Duodenal mucosa (tissue), 2 donors: ENCODE results near the gene TMEM19.

ENCODE experiments used
- H3K27ac ChIP-seq: one replicate; pipeline ENCODE4 v1.7.0; 2013; ENCODE audit warnings: low read depth, low read length
- H3K27me3 ChIP-seq, 2 donors: one replicate each; pipeline ENCODE4 v1.7.0; 2013; ENCODE audit warnings: low read length in 2 of 2, control low read depth in 1 of 2; ENCODE audit not compliant: insufficient read depth in 2 of 2, control insufficient read depth in 1 of 2
- H3K36me3 ChIP-seq, 2 donors: one replicate each; pipeline ENCODE4 v1.7.0; 2013; ENCODE audit warnings: low read length in 2 of 2, control low read depth in 1 of 2; ENCODE audit not compliant: insufficient read depth in 2 of 2, control insufficient read depth in 1 of 2
- H3K4me1 ChIP-seq, 2 donors: one replicate each; pipeline ENCODE4 v1.7.0; 2013; ENCODE audit warnings: low read length in 2 of 2, control low read depth in 1 of 2; ENCODE audit not compliant: insufficient read depth in 2 of 2, control insufficient read depth in 1 of 2
- H3K4me3 ChIP-seq, 2 donors: one replicate each; pipeline ENCODE4 v1.7.0; 2013; ENCODE audit warnings: low read length in 2 of 2, low read depth in 1 of 2
- H3K9ac ChIP-seq, 2 donors: one replicate each; pipeline ENCODE4 v1.7.0; 2013; ENCODE audit warnings: low read length in 2 of 2, low read depth in 1 of 2
- H3K9me3 ChIP-seq, 2 donors: one replicate each; pipeline ENCODE4 v1.7.0; 2013; ENCODE audit warnings: low read length in 2 of 2, control low read depth in 1 of 2; ENCODE audit not compliant: control insufficient read depth in 1 of 2

The TMEM19 gene

DNA sequence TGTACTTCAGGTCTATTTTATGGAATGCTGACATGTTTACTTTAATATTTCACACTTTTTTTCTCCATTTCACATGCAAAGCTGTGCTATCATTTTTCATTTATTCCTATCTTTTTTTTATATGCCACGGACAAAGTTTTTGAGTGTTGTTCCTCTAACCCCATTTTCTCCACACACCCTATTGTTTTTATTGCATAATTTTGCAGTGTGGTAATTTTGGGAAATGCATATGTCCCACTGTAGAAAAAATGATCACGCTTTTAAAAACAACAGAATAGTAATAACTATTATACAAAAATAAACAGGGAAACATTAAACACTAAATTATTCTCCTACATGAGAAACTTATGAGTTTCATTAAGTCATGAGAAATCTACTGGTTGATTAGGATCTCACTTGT lies 36.5 kb upstream of the TMEM19 start:
- Histone ChIP-seq H3K27me3 (no peaks in the 10 kb centered on the region), H3K4me3 (no peak overlapping the region), H3K9ac (no peak overlapping the region), H3K4me1 (no peaks in the 10 kb centered on the region), H3K9me3 (peaks cover 0 to 5% of the 10 kb centered on the region in 2 donors), H3K27ac (no peak overlapping the region), H3K36me3 (peaks cover 29 to 45% of the 10 kb centered on the region in 2 donors)

DNA sequence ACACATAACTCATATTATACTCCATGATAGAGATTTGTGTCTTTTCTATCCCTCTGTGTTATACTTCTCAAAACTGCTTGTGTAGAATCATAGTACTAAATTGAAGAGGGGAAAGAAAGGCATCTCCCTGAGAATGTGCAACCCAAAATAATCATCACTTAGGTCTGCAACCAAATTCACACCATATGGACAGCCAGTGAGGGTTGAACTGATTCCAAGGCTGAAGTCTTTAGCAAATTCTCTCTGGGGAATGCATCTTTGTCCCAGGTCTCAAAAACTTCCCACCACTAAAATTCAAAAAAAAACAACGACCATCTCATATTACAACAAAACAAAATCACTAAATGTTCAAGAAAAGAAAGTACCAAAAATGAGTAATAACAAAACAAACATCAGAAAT lies 33.2 kb upstream of the TMEM19 start:
- H3K9ac ChIP-seq = no peak overlapping the region
- H3K4me3 ChIP-seq = no peak overlapping the region
- H3K9me3 ChIP-seq = peaks cover 0 to 5% of the 10 kb centered on the region in 2 donors
- H3K27ac ChIP-seq = no peak overlapping the region
- H3K36me3 ChIP-seq = peaks cover 24 to 41% of the 10 kb centered on the region in 2 donors
- H3K27me3 ChIP-seq = no peaks in the 10 kb centered on the region
- peaks cover 0 to 6% of the 10 kb centered on the region in 2 donors for H3K4me1 ChIP-seq

- Histone ChIP-seq H3K4me1 (peaks cover 0 to 6% of the 10 kb centered on the region in 2 donors), H3K9ac (no peak overlapping the region), H3K9me3 (peaks cover 0 to 5% of the 10 kb centered on the region in 2 donors), H3K27me3 (no peaks in the 10 kb centered on the region), H3K27ac (no peak overlapping the region), H3K4me3 (no peak overlapping the region), H3K36me3 (peaks cover 24 to 38% of the 10 kb centered on the region in 2 donors)
Measured at GRCh38 chr12:71653137-71653536, 32.7 kb upstream of the TMEM19 start.

DNA sequence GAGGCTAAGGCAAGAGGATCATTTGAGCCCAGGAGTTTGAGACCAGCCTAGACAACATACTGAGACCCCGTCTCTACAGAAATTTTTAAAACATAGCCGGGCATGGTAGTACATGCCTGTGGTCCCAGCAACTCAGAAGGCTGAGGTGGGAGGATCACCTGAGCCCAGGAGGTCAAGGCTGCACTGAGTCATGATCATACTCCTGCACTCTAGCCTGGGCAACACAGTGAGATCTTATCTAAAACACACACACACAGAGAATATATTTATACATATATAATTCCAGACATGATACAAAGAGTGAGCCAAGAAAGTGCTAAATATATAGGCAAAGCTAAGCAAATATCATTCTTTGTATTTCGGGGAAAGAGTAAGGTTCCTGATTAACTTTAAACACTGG lies 31.7 kb upstream of the TMEM19 start:
- Histone ChIP-seq H3K4me3 (no peak overlapping the region), H3K9me3 (peaks cover 0 to 5% of the 10 kb centered on the region in 2 donors), H3K27ac (no peak overlapping the region), H3K36me3 (peaks cover 30 to 48% of the 10 kb centered on the region in 2 donors), H3K9ac (no peak overlapping the region), H3K27me3 (no peaks in the 10 kb centered on the region), H3K4me1 (peaks cover 0 to 6% of the 10 kb centered on the region in 2 donors)

- Histone ChIP-seq H3K9me3 (peaks cover 0 to 5% of the 10 kb centered on the region in 2 donors), H3K4me1 (peaks cover 6 to 7% of the 10 kb centered on the region in 2 donors), H3K9ac (no peak overlapping the region), H3K27me3 (no peaks in the 10 kb centered on the region), H3K4me3 (no peak overlapping the region), H3K27ac (no peak overlapping the region), H3K36me3 (peaks cover 32 to 50% of the 10 kb centered on the region in 2 donors)
Measured at GRCh38 chr12:71655495-71655894, 30.4 kb upstream of the TMEM19 start.

DNA sequence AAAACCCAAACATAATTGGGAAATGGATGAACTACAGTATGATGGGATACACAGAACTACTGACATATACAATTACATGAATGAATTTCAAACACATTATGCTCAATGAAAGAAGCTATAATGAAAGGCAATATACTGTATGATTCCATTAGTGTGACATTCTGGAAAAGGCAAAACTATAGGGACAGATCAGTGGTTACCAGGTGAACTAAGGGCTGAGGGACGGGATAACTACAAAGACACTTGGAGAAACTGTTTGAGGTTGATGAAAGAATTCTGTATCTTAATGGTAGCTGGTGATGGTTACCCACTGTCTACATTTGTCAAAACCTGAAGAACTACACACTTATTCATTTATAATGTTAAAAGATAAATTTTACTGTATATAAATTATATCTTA lies 30.0 kb upstream of the TMEM19 start:
- Histone ChIP-seq H3K9me3 (peaks cover 0 to 5% of the 10 kb centered on the region in 2 donors), H3K4me3 (no peak overlapping the region), H3K27ac (no peak overlapping the region), H3K36me3 (peaks cover 32 to 50% of the 10 kb centered on the region in 2 donors), H3K9ac (no peak overlapping the region), H3K4me1 (peaks cover 6 to 7% of the 10 kb centered on the region in 2 donors), H3K27me3 (no peaks in the 10 kb centered on the region)

DNA sequence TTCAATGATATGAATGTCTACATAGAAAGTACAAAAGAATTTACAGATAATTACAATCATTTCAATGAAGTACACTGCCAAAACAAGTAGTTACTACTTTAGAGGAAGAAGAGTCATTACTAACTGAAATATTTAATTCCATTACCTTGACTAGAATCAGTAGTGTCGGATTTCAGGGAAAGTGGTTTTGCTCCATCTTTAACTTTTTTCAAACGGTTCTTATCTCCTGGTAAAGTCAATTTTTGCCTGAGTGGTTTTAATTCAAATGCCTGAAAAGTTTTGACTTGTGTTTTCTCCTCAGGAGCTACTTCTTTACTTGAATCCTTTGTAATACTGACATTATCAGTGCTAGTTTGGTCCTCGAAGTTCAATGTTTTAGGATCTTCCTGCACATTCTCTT lies 29.1 kb upstream of the TMEM19 start:
- peaks cover 32 to 50% of the 10 kb centered on the region in 2 donors for H3K36me3 ChIP-seq
- H3K9me3 ChIP-seq = peaks cover 0 to 5% of the 10 kb centered on the region in 2 donors
- no peak overlapping the region for H3K4me3 ChIP-seq
- no peak overlapping the region for H3K27ac ChIP-seq
- H3K4me1 ChIP-seq = peaks cover 7 to 10% of the 10 kb centered on the region in 2 donors
- no peak overlapping the region for H3K9ac ChIP-seq
- H3K27me3 ChIP-seq = no peaks in the 10 kb centered on the region

DNA sequence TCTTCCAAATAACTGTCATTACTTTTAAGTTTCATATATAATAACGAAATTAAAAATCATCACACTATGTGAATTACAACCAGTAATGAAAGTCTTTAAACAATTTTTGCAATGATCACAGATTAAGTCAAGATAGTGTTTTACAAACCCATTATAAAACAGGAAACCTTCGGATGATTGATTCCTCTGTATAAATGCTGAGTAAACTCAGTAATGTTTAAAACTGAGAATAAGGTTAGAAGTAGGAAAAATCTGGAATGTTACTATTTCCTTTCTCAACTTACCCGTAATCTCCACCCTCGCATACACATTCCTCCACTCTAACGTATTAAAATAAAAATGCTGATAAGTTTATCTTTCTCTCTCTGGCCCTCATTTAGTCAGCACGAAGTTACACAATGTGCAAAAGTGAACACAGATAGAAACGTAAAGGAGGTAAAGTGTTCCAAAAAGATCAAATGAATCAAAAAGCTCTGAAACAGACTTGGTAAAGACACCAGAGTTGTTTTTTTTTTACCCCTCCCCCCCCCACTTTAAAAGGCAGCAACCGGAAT lies 23.8 kb upstream of the TMEM19 start:
- Histone ChIP-seq H3K4me1 (peaks cover 12 to 17% of the 10 kb centered on the region in 2 donors), H3K9me3 (no peaks in the 10 kb centered on the region), H3K27ac (no peak overlapping the region), H3K9ac (peak overlapping the region; percentile 97), H3K27me3 (no peaks in the 10 kb centered on the region), H3K36me3 (peaks cover 11 to 23% of the 10 kb centered on the region in 2 donors), H3K4me3 (peak overlapping the region; percentile 95 to 96)

DNA sequence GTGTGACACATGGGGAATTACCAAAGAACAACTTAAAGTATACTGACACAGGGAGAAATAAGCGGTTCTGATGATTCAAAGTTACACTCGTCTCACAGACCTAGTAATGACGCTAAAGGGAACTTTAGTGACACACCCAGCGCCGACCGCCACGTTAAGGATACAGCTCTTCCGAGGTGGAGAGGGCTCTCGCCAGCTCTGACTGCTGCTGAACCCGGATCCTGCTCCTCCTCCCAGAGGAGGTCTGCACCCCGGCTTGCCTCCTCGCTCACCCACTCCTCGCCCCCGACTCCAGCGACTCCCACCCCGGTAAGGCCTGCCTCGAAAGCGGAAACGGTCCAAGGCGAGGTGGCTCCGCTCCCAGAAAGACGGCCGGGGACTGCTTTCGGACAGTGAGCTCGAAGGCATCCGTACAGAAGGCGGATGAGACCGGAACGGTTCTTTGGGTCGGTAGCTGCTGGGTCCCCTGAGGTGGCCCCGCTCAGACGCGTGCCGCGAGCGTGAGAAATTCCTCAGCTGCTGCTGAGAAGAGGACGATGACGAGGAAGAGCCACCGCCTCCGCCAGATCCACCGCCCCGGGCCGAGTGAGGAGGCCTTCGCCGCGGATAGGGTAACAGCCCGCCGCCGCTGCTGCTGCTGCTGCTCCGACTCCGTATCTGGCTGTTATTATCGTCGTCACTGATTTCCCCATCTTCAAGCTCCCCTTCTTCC lies 22.9 kb upstream of the TMEM19 start:
- Histone ChIP-seq H3K9me3 (no peaks in the 10 kb centered on the region), H3K27me3 (no peaks in the 10 kb centered on the region), H3K4me3 (peak overlapping the region; percentile 95 to 96), H3K27ac (peak overlapping the region; percentile 95), H3K36me3 (peaks cover 11 to 17% of the 10 kb centered on the region in 2 donors), H3K9ac (peak overlapping the region; percentile 97), H3K4me1 (peaks cover 12 to 17% of the 10 kb centered on the region in 2 donors)

GRCh38 chr12:71663561-71664410 lies 22.1 kb upstream of the TMEM19 start, which contains the start of the genes THAP2 and ZFC3H1:
Gene THAP2 (plus strand): TSS chr12:71664301. CDS start chr12:71664510, 209 bp downstream.
Gene ZFC3H1 (minus strand): TSS chr12:71663848. CDS start chr12:71663610, 238 bp downstream.
- H3K9me3 ChIP-seq = no peaks in the 10 kb centered on the region
- H3K4me1 ChIP-seq = peaks cover 12 to 17% of the 10 kb centered on the region in 2 donors

More at GRCh38 chr12:71663561-71664410, 22.1 kb upstream of the TMEM19 start, which contains the start of the genes THAP2 and ZFC3H1:
- Histone ChIP-seq H3K27ac (peak within 1 kb of the TSS; percentile 95), H3K4me3 (peak within 1 kb of the TSS; percentile 95 to 96), H3K36me3 (peaks cover 9 to 11% of the 10 kb centered on the region in 2 donors), H3K9ac (peak within 1 kb of the TSS; percentile 97 to 99), H3K27me3 (no peaks in the 10 kb centered on the region)
